Stimulated activated naive CD8-positive, alpha-beta T cell treated with anti-CD3 and anti-CD28 coated beads, Interleukin-15, Interleukin-2, amounts not matched to agents 100 U/mL and 50 U/mL, for 24 hours (primary cell): ENCODE data around the gene DBET.
"Not testable (repeated sequence)": the region's sequence is repeated elsewhere in the genome, so short reads cannot be mapped to it uniquely, and the experiment has no call there.

Experiments used
- ATAC-seq: fragments of 150-1000 bp; cut with Tn5 transposase; one replicate; pipeline ENCODE4 v1.10.0; 2021
- DNase-seq: peaks from one replicate; pipeline ENCODE4 v3.0.0; 2021

Gene DBET

GRCh38 chr4:190049378-190050239 is 14.7 kb upstream of the DBET start:
- DNase-seq, ATAC-seq: not testable (repeated sequence)

GRCh38 chr4:190058997-190059396 is 5.3 kb upstream of the DBET start:
- not testable (repeated sequence) for DNase-seq, ATAC-seq

GRCh38 chr4:190064805-190065204 is 503 bp downstream of the DBET start:
- not testable (repeated sequence) for DNase-seq, ATAC-seq

GRCh38 chr4:190068351-190068750 is 4.0 kb downstream of the DBET start:
- DNase-seq, ATAC-seq: not testable (repeated sequence)

GRCh38 chr4:190093052-190093451 is 28.8 kb downstream of the DBET start:
- not testable (repeated sequence) for ATAC-seq

GRCh38 chr4:190094031-190094430 is 29.7 kb downstream of the DBET start:
- not testable (repeated sequence) for DNase-seq, ATAC-seq

More at GRCh38 chr4:190093052-190093451, 28.8 kb downstream of the DBET start:
- not testable (repeated sequence) for DNase-seq

GRCh38 chr4:190095335-190095734 is 31.0 kb downstream of the DBET start:
- not testable (repeated sequence) for ATAC-seq

GRCh38 chr4:190099605-190100004 is 35.3 kb downstream of the DBET start:
- ATAC-seq, DNase-seq: not testable (repeated sequence)

More at GRCh38 chr4:190095335-190095734, 31.0 kb downstream of the DBET start:
- not testable (repeated sequence) for DNase-seq

GRCh38 chr4:190101525-190101924 is 37.2 kb downstream of the DBET start:
- ATAC-seq: peak; percentile 46
- DNase-seq: not testable (repeated sequence)

GRCh38 chr4:190106191-190106590 is 41.9 kb downstream of the DBET start:
- not testable (repeated sequence) for ATAC-seq, DNase-seq

GRCh38 chr4:190106611-190107480 is 42.5 kb downstream of the DBET start:
- DNase-seq, ATAC-seq: not testable (repeated sequence)

GRCh38 chr4:190107766-190108485 is 43.6 kb downstream of the DBET start:
- not testable (repeated sequence) for ATAC-seq, DNase-seq

GRCh38 chr4:190108756-190109155 is 44.5 kb downstream of the DBET start:
- DNase-seq: peak; percentile 5
- ATAC-seq: not testable (repeated sequence)

- ATAC-seq, DNase-seq: not testable (repeated sequence)
Observed at GRCh38 chr4:190109390-190110011, 45.2 kb downstream of the DBET start.

- not testable (repeated sequence) for DNase-seq, ATAC-seq
Observed at GRCh38 chr4:190110033-190110432, 45.7 kb downstream of the DBET start.

- not testable (repeated sequence) for ATAC-seq, DNase-seq
Observed at GRCh38 chr4:190110570-190111295, 46.4 kb downstream of the DBET start.

GRCh38 chr4:190112879-190113278 is 48.6 kb downstream of the DBET start:
- not testable (repeated sequence) for ATAC-seq, DNase-seq

GRCh38 chr4:190114991-190115390 is 50.7 kb downstream of the DBET start:
- DNase-seq, ATAC-seq: not testable (repeated sequence)
